Activated CD4-positive, CD25-positive, alpha-beta regulatory T cell (primary cell): ENCODE results near the gene GPR78.

ENCODE experiments used
- DNase-seq, 4 experiments: peaks; one replicate each; lab custom pipeline; 2025; lab: John Stamatoyannopoulos, UW

The GPR78 gene

DNA sequence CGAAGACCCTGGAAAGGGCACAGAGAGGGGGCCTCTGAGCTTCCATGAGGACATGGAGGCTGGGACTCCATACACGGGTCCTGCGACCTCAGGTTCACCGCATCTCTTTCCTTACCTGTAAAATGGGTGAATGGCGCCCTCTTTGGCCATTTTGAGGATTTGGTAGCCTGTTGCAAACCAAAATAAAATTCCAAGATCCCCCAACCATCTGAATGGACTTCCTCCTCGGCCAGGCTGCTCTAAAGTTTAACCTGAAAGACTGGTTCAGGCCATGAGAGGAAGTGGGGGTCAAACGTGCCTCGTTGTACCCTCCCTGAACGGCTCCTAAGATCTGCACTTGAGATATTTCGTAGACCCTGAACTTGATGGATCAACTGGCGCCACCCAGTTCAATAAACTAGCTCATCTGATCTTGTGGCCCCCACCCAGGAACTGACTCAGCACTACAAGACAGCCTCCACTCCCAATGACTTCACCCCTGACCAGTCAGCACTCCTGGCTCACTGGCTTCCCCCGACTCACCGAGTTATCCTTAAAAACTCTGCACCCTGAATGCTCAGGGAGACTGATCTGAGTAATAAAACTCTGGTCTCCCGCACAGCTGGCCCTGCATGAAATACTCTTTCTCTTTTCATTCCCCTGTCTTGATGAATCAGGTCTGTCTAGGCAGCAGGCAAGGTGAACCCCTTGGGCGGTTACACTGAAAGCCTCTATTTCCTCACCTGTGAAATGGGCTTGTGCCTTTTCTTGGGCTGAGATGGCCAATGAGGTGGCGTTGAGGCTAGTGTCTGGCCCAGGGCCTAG, 32.9 kb upstream of the GPR78 start:
- no peak for DNase-seq

DNA sequence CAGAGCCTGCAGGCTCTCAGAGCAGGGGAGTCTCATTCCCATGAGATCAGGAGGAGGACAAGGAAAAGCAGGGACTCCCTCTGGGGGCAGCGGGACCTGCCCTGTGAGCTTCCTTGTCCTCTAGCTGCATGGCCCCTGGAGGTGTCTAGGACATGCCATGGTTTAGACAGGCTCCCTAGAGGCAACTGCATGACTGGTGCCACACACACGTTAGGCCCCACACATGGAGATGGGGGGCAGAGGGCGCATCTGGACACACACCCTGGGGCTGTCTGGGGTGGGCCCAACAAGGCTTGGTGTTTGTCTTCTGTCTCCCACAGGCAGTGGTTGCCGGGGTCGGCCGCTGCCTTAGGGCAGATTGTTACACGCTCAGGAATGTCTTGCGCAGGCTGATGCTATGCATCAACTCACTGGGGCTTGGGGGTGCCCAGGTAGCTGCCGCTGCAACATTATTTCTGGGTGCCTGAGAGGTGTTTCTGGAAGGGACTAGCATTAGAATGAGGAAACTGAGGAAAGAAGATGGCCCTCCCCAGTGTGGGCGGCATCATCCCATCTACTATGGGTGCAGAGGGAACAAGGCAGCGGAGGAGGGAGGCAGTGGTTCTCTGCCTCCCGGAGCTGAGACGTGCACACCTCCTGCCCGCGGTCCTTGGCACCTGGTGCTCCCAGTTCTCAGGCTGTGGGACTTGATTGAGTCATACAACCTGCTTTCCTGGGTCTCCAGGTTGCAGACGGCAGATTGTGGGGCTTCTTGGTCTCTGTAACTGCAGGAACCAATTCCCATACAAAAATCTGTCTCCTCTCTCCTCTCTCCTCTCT, 32.1 kb upstream of the GPR78 start:
- no peak for DNase-seq

DNA sequence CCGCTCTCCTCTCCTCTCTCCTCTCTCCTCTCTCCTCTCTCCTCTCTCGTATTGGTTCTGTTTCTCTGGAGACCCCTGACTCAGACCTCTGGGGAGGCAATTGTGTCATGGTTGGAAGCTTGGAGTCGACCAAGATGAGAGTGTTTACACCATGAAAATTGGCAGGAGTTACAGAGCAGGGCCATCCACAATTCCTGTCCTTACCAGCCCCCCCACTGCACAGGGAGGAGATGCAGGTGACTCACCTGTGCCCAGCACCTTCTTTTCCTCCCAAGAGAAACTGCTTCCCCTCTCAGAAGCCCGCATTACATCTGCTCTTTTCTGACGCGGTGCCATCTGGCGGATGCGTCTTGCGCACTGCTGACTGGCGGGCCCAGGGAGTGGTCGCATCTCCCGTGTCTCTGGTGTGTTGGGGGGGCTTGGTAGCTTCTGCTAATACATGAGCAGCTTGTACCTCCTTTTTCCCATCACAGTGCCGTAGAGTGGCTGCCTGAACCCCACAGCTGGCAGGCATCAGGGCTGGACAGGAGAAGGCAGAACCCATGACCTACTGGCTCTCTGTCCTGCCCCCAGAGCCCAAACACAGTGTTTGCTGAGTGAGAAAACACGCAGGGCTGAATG, 31.4 kb upstream of the GPR78 start:
- no peak for DNase-seq

DNA sequence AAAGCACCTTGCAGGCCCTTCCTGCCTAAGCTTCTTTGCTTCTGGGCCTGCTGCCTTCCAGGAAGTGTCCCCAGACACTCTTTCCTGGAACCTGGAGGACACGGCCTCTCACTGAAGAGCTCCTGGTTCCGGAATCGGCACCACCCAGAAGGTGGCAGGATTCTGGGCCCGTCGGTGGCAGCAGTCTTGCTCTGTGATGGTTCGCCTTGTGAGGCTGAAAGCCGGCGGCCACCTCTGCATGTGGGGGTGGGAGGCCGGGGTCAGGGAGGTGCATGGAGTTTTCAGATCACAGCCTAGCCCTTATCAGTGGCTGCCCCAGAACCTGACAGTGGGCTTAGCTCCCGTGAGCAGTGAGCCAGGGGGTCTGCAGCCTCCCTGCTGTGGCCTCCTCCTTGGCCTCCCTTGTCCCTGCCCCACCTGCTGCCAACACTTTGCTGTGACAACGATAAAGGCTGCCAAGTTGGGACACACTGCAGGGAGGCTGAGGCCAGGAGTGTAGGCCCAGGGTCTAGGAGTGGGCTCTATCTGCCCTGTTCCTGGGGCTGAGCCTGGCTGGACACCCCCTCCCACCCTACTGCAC, 30.8 kb upstream of the GPR78 start:
- no peak for DNase-seq

DNA sequence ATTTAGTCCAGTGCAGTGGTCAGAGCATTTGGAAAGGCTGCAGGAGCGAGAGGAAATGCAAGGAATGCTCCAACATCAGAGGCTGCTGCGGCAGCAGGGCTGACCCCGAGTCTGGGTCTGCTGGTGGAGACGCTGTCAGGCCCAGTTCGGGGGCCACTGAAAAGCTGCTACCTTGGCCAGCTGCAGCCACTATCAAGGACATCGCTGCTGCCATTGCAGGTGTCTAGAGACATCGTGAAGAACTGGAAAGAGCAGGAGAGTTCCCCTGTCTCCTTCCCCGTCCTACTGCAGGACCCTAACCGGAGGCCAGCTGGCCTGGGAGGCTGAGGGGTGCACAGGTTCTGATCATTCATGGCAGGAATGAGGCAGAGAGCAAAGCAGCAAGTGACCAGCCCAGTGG, 29.5 kb upstream of the GPR78 start:
- DNase-seq: no peak

DNA sequence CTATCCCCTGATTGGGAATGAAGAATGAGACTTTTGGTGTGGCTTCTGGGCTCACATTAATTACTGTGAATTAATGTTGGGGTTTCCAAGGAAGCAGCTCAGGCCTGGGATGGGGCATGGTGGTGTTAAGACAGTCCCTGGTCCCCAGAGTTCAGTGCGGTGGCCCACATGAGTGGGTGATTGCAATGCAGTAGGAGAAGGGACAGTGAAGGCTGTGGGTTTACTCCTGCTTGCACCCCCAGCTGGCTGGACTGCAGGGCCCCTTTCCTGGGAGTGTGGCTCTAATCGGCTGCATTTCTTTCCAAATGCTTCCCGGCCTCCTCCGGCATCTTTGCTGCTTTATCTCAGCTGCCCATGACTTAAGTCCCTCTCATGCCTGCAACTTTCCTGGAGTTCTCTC, 28.2 kb upstream of the GPR78 start:
- DNase-seq: no peak

DNA sequence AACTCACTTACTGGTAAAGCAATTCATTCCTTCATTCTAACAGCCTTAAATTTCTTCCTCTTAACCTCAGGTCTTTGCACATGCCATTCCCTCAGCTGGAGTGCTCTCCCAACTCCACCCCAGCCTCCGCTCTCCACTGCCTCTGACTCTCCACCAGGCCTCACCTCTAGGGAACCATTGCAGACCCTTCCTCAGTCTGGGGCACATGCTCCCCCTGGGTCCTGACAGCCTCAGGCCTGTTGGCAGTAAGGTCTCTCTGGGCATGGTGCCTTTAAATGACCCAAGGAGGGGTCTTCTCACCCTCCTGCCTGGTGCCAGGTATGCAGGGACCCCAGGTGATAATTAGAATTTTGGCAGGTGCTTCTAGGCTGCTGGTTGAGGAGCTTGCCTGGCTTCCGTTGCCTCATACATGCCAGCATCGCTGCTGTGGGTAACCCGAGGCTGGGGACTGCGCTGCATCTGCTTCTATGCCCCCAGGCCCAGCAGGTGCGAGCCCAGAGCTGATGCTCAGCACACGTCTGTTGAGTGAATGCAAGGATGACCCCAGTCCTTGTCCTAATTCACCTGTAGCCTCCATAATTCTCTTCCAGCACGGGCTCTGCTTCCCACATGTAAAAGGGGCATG, 27.5 kb upstream of the GPR78 start:
- DNase-seq: no peak

DNA sequence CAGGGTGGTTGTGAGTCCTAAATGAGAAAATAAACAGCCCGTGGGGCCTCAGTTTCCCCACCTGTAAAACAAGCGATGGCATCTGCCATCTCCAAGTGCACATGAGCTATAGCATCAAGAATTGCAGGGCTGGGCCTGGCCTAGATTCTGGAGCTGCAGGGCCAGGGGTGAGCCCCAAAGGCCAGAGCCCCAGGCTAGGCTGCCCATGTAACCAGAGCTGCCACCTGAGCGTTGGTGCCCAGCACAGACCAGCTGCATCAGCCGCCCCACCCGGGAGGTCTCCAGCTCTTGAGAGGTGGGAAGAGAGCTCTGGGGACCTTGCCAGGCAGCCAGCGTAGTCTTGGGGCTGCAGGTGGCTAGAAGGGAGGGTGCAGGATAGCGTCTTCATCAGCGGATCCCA, 27.0 kb upstream of the GPR78 start:
- DNase-seq: no peak

DNA sequence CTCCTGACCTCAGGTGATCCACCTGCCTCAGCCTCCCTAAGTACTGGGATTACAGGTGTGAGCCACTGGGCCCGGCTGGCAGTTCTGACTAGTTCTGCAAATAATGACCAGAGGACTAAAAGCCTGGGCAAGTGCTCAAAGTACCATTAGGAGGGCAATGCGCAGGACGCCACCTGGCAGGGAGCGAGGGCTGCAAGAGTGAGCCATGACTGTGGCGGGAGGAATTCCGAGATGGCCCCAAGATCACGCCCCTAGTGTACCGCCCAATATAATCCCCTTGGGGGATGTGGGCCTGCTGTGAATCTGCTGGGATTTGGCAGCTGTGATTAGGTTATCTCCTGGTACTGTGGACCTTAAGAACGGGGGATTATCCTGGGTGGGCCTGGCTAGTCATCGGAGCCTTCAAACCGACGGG, 26.2 kb upstream of the GPR78 start:
- DNase-seq: no peak

DNA sequence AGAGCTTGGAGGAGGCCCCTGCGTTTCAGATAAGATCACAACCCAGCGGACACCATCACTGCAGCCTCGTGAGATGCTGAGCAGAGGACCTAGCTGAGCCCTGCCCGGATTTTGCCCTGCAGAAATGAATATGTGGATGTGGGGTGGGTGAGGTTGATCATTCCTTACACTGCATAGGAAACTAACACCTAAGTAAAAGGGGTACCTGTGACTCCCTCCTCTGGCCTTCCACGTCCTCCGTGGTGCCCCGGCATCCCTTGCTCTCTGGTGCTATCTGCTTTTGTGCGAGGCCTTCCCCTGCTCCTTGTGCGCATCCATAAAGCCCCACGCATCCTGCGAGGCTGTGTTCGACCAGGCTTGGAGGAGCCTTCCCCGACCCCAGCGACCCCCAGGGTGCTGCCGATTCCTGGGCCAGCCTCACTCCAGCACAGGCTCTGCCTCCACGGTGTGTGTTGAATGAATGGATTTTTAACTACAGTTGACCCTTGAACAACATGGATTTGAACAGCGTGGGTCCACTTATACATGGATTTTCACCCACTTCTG, 25.6 kb upstream of the GPR78 start:
- no peak for DNase-seq

DNA sequence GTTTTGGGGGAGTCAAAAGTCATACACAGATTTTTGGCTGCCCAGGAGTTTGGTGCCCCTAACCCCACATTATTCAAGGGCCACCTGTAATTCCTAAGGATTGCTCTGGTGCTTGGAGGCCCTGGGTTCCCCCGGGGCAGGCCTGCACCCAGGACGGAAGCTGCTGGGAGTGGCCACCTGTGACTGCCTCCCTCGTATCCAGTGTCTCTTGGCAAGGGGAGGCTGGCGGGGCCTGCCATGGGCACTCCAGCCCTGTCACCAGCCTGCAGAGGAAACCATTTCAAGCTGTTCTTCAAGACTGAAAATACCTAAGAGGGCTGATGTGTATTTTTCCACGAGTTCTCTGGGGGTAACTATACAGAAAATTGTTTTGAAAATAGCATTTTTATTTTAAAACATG, 24.5 kb upstream of the GPR78 start:
- DNase-seq: no peak

DNA sequence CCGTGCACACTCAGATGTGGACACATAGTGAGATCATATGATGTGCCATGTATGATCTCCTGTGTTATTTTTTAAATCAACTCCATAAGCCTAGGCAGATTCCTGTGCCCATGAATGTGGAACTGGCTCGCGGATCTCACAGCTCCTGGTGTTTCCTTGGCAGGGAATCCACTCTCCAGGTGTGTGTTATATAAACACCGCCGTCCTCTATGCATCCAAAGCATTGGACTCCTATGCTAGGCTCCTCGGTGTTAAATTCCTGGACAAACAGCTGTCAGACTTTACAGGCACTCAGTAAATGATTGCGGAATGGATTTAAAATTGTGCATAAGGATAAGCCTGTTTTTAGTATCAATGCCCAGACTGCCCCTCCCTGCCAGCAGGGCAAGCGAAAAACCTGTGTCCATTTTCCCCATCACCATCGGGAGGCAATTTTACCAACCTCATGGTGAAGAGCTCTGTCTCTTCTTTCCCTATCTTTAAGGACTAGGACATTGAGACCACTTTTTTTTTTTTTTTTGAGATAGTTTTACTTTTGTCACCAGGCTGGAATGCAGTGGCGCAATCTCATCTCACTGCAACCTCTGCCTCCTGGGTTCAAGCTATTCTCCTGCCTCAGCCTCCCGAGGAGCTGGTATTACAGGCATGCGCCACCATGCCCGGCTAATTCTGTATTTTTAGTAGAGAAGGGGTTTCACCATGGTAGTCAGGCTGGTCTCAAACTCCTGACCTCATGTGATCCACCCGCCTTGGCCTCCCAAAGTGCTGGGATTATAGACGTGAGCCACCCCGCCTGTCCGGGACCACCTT, 23.6 kb upstream of the GPR78 start:
- DNase-seq: no peak

DNA sequence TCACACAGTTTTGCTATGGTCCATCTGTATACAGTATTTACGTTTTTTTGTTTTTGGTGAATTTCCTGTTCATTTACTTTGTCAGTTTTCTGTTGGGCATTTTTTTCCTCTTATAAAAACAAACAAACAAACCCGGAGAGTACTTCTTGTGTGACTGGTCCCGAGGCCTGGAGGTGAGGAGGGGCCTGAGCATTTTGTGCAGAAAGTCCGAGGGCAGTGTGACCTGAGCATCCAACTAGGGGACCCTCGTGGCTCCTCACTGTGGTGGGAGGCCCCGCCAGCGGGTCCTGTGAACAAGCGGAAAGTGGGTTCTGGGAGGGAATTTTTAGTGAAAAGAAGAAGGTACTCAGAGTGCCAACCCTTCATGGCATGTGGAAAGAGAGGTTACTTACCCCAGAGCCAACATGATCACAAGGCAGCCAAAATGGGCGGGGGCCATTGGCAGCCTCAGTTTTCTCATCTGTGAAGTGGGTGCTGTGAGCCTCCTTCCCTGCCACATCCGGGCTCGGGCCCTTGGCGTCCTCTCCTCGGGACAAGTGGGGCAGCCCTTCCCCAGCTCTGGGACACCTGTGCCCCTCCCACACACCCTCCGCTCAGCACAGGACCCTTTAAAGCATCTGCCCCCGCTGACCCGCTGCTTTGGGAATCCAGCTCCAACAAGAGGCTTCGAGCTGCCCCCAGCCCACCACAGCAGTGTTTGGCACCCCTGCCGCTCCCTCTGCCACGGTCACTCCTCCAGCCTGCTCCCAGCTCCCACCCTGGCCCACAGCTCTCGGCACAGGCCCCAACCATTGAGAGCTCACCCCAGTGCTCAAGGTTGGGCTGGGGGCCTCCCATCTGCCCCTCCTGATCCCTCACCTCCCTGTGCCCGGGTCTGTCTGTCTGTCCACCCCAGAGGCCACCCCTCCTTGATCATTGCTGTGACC, 22.8 kb upstream of the GPR78 start:
- no peak for DNase-seq

DNA sequence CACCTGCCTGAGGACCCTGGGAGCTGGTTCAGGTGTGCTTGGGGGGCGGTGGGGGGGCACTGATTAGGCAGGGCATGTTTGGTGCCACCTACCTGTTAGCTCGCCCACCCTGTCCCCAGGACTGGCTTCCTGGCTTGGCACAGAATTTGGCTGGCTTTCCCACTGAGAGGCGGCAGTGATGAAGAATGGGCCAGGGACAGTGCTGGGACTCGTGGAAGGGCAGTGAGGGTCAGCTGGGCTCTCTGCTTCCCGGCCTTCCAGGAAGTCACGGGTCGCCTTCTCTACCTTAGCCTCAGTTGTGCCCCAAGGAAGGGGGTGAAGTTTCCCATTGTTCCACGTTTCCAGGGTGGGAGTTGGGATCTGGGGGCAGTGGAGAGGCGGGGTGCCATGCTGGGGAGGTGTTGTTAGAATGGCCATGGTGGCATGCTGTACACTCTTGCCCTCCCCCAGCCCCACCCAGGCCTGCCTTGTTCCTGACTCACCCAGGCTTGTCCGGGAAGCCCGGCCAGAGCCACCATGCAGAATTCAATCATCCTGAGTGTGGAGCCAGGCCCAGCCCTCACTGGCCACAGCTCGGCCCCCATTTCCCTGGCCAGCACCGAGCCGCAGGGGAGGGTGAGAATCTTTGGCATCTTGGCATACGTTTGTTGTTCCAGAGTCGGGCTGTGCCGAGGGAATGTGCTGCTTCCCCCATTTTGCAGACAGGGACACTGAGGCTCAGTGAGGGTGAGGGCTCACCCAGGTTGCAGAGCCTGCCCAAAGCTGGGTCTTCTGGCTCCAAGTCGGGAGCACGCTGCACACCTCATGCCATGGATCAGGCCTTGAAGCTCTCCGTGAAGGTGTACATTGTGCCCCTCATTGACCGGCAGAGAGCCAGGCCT, 21.9 kb upstream of the GPR78 start:
- no peak for DNase-seq

DNA sequence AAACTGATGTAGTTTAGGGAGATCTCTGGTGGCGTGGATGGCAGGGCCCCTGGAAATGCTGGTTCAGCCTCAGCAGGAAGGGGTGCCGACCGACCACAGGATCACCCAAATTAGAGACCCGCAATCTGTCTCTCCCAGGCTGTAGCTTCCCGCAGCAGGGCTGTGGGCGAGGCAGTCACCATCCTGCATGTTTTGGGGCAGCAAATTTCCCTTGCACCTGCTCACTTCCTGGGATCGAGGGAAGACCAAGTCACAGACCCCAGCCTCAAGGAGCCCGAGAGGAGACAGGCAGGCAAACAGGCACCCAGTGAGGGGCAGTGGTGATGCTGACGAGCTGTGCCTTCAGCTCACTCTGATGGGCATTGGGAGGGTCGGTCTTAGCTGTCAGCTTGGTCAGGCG, 21.2 kb upstream of the GPR78 start:
- no peak for DNase-seq

DNA sequence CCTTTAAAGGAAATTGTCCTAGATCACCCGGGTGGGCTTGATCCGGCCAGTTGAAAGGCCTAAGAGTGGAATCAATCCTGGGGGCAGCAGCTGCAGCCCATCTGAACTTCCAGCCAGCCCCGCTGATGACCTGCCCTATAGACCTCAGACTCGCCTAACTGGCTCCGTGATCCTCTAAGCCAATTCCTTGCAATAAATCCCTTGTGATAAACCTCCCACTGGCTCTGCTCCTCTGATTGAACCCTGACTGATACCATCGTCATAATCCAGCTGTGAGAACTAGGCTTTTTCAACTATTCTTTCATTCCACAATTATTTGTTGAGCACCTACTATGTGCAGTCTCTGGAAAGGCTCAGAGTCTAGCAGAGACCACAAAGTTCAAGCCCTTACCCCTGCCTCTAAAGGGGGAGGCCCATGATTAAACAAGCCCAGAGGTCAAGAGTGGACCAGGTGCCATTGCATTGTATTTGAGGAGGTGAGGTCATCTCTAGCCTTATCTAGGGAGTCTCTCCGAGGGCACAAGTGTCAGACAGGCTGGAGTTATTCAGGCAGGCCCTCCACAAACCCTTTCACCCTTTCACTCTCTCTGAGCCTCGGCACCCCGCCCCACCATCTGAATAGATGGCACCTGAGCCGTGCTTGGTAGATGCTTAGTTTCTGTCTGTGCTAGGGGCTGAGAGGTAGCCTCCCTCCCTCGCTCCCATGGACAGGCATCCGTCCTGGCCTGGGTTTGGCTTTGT, 20.5 kb upstream of the GPR78 start:
- DNase-seq: no peak

DNA sequence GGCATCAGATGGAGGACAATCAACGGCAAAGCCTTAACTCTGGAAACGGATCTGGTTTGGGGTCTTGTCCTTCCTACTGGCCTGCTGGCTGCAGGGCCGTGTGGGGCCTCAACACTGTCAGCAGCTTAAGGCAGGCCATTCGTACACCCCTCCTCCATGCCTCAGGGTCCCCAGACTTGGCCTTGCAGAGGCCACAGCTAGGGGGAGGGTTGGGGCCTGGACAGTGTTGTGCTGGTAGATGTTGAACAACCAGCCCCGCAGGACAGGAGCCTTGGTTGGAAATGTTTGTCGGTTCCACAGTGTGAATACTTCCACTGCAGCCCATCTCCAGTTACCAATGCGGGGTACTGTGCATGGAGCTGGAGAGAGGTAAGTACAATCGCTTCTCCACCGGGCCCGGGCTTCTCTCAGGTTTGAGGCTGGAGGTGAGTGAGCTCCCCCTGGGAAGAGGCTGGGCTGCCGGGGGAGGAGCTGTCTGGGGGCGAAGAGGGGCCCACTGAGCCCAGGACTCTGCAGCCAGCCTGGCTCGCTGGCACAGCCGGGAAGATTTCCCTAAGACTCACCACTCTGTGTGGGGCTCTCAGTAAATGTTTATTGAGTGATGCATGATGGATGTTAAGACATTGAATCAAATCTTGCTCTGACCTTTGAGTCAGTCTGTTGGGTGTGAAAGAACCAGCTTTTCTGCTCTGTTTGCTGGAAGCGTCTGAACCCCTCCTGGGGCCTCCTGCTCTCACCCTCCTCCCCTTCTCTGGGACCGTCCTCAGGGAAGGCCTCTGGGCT, 19.7 kb upstream of the GPR78 start:
- no peak for DNase-seq
